T-cell (primary cell): ENCODE results near the gene GLB1L. TPM values are rescaled to one million over a fixed set of nuclear protein-coding genes. Genes with fewer than 3 reads are reported as not detected.

Experiments used
- ATAC-seq, 4 experiments: fragments of 200-7000 bp in 3 of 4; fragments of 150-1000 bp in 1 of 4; cut with Tn5 transposase; replicated peaks in 1 of 4; 1 replicate in 3 of 4; 2 replicates in 1 of 4; pipeline ENCODE4 v1.10.0; 2021; ENCODE audit warnings: moderate library complexity in 3 of 4, mild to moderate bottlenecking in 2 of 4, moderate number of reproducible peaks in 1 of 4
- CTCF ChIA-PET, 2 donors: fragments of 300-600 bp; sonication (Branson Sonifier 250); formaldehyde crosslinking; loops; one replicate each; lab custom pipeline; 2022; ENCODE audit warnings: antibody characterized with exemption in 2 of 2; lab: Charles Lee
- POLR2A ChIA-PET, 2 donors: fragments of 300-600 bp; sonication (Branson Sonifier 250); formaldehyde crosslinking; loops; one replicate each; lab custom pipeline; 2022; ENCODE audit warnings: antibody characterized with exemption in 2 of 2; lab: Charles Lee
- DNase-seq, 35 experiments: peaks; one replicate each; pipeline versions ENCODE4 v3.0.0 to v3.0.0-alpha.2; 2013 to 2023
- H3K27ac ChIP-seq: one replicate; pipeline ENCODE4 v1.5.1; 2013; ENCODE audit warnings: low read length
- H3K27me3 ChIP-seq, 2 experiments: replicated peaks in 1 of 2; 1 replicate in 1 of 2; 2 replicates in 1 of 2; pipeline versions ENCODE4 v1.6.1 to v1.7.0; 2013; ENCODE audit warnings: low read length in 1 of 2, mixed read lengths in 1 of 2; ENCODE audit not compliant: control insufficient read depth in 2 of 2, insufficient read depth in 2 of 2; ENCODE audit errors: extremely low read depth in 1 of 2
- H3K36me3 ChIP-seq, 2 donors: 1 replicate in 1 of 2; 2 replicates in 1 of 2; pipeline versions ENCODE4 v1.6.1 to v1.7.0; 2013; ENCODE audit warnings: low read length in 1 of 2; ENCODE audit not compliant: control insufficient read depth in 2 of 2, insufficient read depth in 1 of 2; ENCODE audit errors: extremely low read depth in 1 of 2
- H3K4me1 ChIP-seq, 2 experiments: 1 replicate in 1 of 2; 2 replicates in 1 of 2; pipeline versions ENCODE4 v1.6.1 to v1.7.0; 2013; ENCODE audit warnings: low read length in 2 of 2, mixed read lengths in 1 of 2; ENCODE audit not compliant: insufficient read depth in 2 of 2, control insufficient read depth in 1 of 2; ENCODE audit errors: extremely low read depth in 1 of 2
- H3K4me3 ChIP-seq, 2 donors: 1 replicate in 1 of 2; 2 replicates in 1 of 2; pipeline versions ENCODE4 v1.5.1 to v1.7.0; 2013; ENCODE audit warnings: mild to moderate bottlenecking in 2 of 2, low read length in 1 of 2, moderate library complexity in 1 of 2; ENCODE audit not compliant: control insufficient read depth in 1 of 2; ENCODE audit errors: extremely low read depth in 1 of 2
- H3K9me3 ChIP-seq: 2 replicates; pipeline ENCODE4 v1.7.0; 2013
- H3K27ac Mint-ChIP-seq, 2 donors: one replicate each; pipeline ENCODE4 v1.8.0; 2020 to 2021; ENCODE audit warnings: mild to moderate bottlenecking in 2 of 2, mixed read lengths in 2 of 2
- H3K27me3 Mint-ChIP-seq, 2 donors: one replicate each; pipeline ENCODE4 v1.8.0; 2021 to 2022; ENCODE audit warnings: mixed read lengths in 2 of 2
- H3K36me3 Mint-ChIP-seq: one replicate; pipeline ENCODE4 v1.8.0; 2021; ENCODE audit warnings: mixed read lengths
- H3K4me1 Mint-ChIP-seq, 3 donors: one replicate each; pipeline ENCODE4 v1.8.0; 2020 to 2022; ENCODE audit warnings: mixed read lengths in 3 of 3, mild to moderate bottlenecking in 1 of 3
- H3K4me3 Mint-ChIP-seq, 3 donors: one replicate each; pipeline ENCODE4 v1.8.0; 2020 to 2022; ENCODE audit warnings: mild to moderate bottlenecking in 3 of 3, mixed read lengths in 3 of 3, moderate library complexity in 3 of 3
- H3K9me3 Mint-ChIP-seq, 3 donors: one replicate each; pipeline ENCODE4 v1.8.0; 2020 to 2022; ENCODE audit warnings: mixed read lengths in 3 of 3
- WGBS: methylation state at CpG from one replicate; pipeline ENCODE4 v1.1.5; 2013; ENCODE audit warnings: missing lambda C conversion rate; ENCODE audit not compliant: insufficient coverage; 5-methylcytosine and 5-hydroxymethylcytosine counted together
- total RNA-seq, 35 experiments: library from RNA in 6 of 35; stranded (reverse) in 6 of 35; fragments of 120-200 nt in 1 of 35; gene quantifications; one replicate each; pipeline versions ENCODE4 v1.2.1 to v1.2.4 and lab custom pipeline; 2013 to 2026

The GLB1L gene
- total RNA-seq, 5 donors from 2014 or later (not counting 1 experiment from before 2014, with no cell fraction given) = 1.1 to 3.0 (median 1.8) TPM

DNA sequence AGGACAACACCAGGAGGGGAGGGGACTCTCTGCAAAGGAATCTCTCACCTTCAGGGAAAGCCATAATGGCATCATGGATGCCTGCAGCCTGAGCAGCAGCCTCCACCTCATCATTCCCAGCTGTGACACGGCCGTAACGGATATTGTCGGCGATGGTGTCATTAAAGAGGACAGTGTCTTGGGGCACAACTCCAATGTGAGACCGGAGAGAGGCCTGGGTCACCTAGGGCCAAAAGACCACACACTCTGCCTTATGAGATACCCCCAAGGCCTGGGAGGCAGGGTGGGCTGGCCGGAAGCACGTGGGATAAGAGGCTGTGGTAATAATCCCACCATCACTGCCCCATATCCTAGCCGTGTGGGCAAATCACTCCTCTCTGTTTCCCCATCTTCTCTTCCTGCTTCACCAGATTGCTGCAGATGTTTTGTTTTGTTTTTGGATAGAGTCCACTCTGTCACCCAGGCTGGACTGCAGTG is 34.3 kb downstream of the GLB1L start:
- H3K9me3 Mint-ChIP-seq = no peaks in the 10 kb centered on the region
- H3K27me3 Mint-ChIP-seq = no peaks in the 10 kb centered on the region
- no peak for ATAC-seq
- ChIA-PET CTCF (interaction anchor here (0.6 to 2.2 kb wide), 21 partner anchors 17 to 111 kb away, joined by 3 to 39 read pairs (median 5); partner anchors contain the start of genes SLC23A3 (in 2 of the 2), ANKZF1 (in 1 of the 2), CNPPD1 (in 1 of the 2) and DNAJB2 (in 1 of the 2)), POLR2A (interaction anchor here (0.6 to 1.2 kb wide), 3 partner anchors 23 to 51 kb away, joined by 3 to 12 read pairs (median 3); no protein-coding TSS in a partner anchor)
- WGBS = 100% methylated on average over 2 of the region's 9 CpGs
- Histone ChIP-seq H3K36me3 (peaks cover 0 to 29% of the 10 kb centered on the region in 2 donors), H3K4me3 (peak overlapping the region in 1 of 2 donors; percentile 2), H3K27ac (peak overlapping the region; percentile 61), H3K4me1 (peaks cover 14 to 51% of the 10 kb centered on the region in 2 experiments), H3K9me3 (no peaks in the 10 kb centered on the region), H3K27me3 (no peaks in the 10 kb centered on the region)
- H3K27ac Mint-ChIP-seq = peak overlapping the region; percentile 96 to 98
- peaks cover 7% of the 10 kb centered on the region for H3K36me3 Mint-ChIP-seq
- DNase-seq = no peak
- H3K4me1 Mint-ChIP-seq = peaks cover 44 to 49% (median 47%) of the 10 kb centered on the region in 3 donors
- peak overlapping the region; percentile 8 to 66 (median 61) for H3K4me3 Mint-ChIP-seq

DNA sequence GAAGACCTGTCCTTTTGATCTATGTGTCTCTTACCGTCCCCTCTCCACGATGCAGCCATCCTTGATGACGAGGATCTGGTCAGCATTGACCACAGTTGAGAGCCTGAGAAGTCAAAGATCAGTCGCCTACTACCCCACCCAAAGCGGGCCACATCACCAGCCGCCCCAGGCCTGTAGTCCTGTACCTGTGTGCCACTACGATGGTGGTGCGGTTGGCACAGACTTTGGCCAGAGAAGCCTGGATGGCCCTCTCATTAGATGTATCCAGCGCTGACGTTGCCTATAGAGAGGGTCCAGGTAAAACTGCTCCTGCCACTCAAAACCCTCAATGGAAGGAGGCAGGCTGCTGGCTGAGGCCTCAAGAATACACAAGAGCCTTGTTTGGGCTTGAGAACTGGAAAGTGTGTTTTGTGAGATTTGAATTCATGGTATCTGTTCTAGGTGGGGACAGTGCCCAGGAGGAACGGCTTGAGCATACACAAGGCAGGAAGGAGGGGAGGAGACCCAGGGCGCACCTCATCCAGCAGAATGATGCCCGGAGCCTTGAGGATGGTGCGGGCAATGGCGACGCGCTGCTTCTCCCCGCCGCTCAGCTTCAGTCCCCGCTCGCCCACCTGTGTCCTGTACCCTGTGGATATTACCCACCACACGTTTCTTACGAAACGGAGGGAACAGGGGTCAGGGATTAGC is 34.9 kb downstream of the GLB1L start:
- H3K4me1 ChIP-seq = peaks cover 14 to 54% of the 10 kb centered on the region in 2 experiments

DNA sequence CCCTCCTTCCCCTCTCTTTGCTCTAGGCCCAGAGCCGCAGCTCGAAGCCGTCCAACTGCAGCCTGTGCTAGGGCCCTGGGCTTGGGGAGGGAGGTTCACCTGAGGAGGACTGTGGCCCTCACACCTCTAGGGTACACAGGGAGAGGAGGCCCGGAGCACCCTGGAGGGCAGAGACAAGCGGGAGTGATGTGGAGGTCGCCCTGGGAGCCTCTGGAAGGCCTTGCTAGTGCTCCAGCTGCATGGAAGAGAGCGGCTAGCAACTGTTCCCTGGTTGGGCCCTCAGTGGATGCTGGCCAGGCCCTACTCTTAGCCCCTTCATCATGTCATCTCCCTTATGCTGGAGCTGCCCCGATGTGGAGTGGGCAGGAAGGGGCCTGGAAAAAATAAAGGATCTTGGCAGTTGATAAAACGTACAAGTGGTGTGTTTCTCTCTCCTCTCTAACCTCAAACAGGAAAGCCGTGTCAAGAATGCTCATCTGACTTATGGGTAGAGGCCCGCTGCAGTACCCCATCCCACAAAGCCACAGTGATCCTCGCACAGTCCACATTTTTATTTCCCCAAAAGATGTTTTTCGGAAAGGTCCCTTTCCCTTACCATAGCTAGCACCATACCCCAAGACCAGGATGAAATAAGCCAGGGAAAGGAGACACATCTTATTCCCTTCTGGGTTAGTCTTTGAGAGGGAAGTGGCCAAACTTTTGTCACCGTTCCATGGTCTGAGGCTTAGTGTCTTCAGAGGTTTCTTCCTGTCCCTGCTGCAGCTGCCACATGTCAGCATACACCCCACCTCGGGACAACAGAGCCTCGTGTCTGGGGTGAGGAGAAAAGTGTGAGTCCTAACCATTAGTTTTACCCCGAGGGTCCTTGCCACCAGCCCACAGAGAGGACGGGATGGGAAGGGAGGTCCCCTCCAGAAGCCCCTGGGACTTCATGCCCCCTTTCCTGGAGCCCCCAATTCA is 35.7 kb downstream of the GLB1L start:
- ChIA-PET POLR2A (interaction anchor here in 1 of 2 donors (1.1 kb wide), 1 partner anchor 28 kb away, joined by 3 read pairs; no protein-coding TSS in a partner anchor), CTCF (interaction anchor here in 1 of 2 donors (1.0 kb wide), 1 partner anchor 50 kb away, joined by 4 read pairs; no protein-coding TSS in a partner anchor)
- Histone ChIP-seq H3K36me3 (peaks cover 0 to 29% of the 10 kb centered on the region in 2 donors), H3K4me1 (peaks cover 14 to 54% of the 10 kb centered on the region in 2 experiments), H3K4me3 (no peak overlapping the region), H3K27me3 (no peaks in the 10 kb centered on the region), H3K9me3 (no peaks in the 10 kb centered on the region), H3K27ac (peak overlapping the region; percentile 49)
- no peak for DNase-seq
- Mint-ChIP-seq H3K4me1 (peaks cover 45 to 50% (median 47%) of the 10 kb centered on the region in 3 donors), H3K27ac (peak overlapping the region; percentile 72 to 99), H3K4me3 (peak overlapping the region in 2 of 3 donors; percentile 9 to 39), H3K36me3 (peaks cover 7% of the 10 kb centered on the region), H3K9me3 (no peaks in the 10 kb centered on the region), H3K27me3 (no peaks in the 10 kb centered on the region)
- WGBS = 72% methylated on average over 8 of the region's 18 CpGs
- ATAC-seq = no peak

More for the DNA sequence above, 34.9 kb downstream of the GLB1L start:
- ChIA-PET CTCF (interaction anchor here in 1 of 2 donors (1.5 to 2.2 kb wide), 2 partner anchors 34 to 51 kb away, joined by 26 to 39 read pairs; partner anchors contain the start of genes CNPPD1 and NHEJ1), POLR2A (interaction anchor here in 1 of 2 donors (0.8 kb wide), 1 partner anchor 51 kb away, joined by 3 read pairs; no protein-coding TSS in a partner anchor)
- H3K4me1 Mint-ChIP-seq = peaks cover 45 to 50% (median 47%) of the 10 kb centered on the region in 3 donors
- no peak for DNase-seq
- H3K4me3 Mint-ChIP-seq = no peak overlapping the region
- no peak for ATAC-seq
- H3K9me3 ChIP-seq = no peaks in the 10 kb centered on the region
- peaks cover 7% of the 10 kb centered on the region for H3K36me3 Mint-ChIP-seq
- H3K9me3 Mint-ChIP-seq = no peaks in the 10 kb centered on the region
- peak overlapping the region; percentile 61 for H3K27ac ChIP-seq
- H3K36me3 ChIP-seq = peaks cover 0 to 29% of the 10 kb centered on the region in 2 donors
- H3K27me3 Mint-ChIP-seq = no peaks in the 10 kb centered on the region
- no peaks in the 10 kb centered on the region for H3K27me3 ChIP-seq
- H3K27ac Mint-ChIP-seq = peak overlapping the region; percentile 85 to 99
- WGBS = 93% methylated on average over 18 of the region's 24 CpGs
- H3K4me3 ChIP-seq = no peak overlapping the region

DNA sequence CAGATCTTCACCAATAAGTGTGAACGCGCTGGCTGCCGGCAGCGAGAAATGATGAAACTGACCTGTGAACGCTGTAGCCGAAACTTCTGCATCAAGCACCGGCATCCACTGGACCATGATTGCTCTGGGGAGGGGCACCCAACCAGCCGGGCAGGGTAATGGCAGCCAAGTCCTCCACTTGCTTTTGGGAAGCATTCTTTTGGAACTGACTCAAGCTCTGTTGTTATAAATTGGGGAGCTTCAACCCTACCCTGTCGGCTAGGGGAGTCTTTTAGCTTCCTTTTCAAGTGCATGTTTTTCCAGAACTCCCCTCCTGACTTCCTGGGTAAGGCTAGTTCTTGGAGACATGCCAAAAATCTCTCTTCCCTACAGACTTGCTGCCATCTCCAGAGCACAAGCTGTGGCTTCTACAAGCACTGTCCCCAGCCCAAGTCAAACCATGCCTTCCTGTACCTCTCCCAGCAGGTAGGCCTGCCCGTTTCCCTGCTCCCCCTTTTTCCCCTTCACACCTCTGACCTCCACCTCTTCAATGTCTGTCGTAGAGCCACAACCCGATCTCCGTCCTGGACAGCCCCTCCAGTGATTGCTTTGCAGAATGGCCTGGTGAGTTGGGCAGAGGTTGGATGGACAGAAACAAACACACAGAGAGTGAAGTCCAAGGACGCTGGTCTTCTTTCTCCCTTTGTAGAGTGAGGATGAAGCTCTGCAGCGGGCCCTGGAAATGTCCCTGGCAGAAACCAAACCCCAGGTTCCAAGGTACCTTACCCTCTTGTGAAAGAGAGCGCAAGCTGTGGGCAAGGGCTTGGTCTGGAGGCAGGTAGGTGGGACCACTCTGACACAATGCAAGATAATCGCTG is 37.1 kb downstream of the GLB1L start:
- no peaks in the 10 kb centered on the region for H3K27me3 Mint-ChIP-seq
- peak overlapping the region; percentile 72 to 99 for H3K27ac Mint-ChIP-seq
- ATAC-seq = no peak
- Histone ChIP-seq H3K27me3 (no peaks in the 10 kb centered on the region), H3K4me3 (no peak overlapping the region), H3K4me1 (peaks cover 14 to 54% of the 10 kb centered on the region in 2 experiments), H3K9me3 (no peaks in the 10 kb centered on the region), H3K36me3 (peaks cover 0 to 27% of the 10 kb centered on the region in 2 donors), H3K27ac (peak overlapping the region; percentile 15)
- WGBS = 92% methylated on average over 5 of the region's 17 CpGs
- CTCF ChIA-PET = interaction anchor here (0.5 to 1.1 kb wide), 4 partner anchors 32 to 89 kb away, joined by 3 to 4 read pairs (median 3); partner anchors contain the start of gene CNPPD1 (in 1 of the 2)
- H3K4me1 Mint-ChIP-seq = peaks cover 45 to 50% (median 47%) of the 10 kb centered on the region in 3 donors
- peaks cover 4% of the 10 kb centered on the region for H3K36me3 Mint-ChIP-seq
- H3K9me3 Mint-ChIP-seq = no peaks in the 10 kb centered on the region
- H3K4me3 Mint-ChIP-seq = peak overlapping the region; percentile 84 to 90 (median 86)
- DNase-seq = no peak
- POLR2A ChIA-PET = interaction anchor here in 1 of 2 donors (0.5 to 0.6 kb wide), 2 partner anchors 49 to 312 kb away, joined by 3 read pairs; no protein-coding TSS in a partner anchor

DNA sequence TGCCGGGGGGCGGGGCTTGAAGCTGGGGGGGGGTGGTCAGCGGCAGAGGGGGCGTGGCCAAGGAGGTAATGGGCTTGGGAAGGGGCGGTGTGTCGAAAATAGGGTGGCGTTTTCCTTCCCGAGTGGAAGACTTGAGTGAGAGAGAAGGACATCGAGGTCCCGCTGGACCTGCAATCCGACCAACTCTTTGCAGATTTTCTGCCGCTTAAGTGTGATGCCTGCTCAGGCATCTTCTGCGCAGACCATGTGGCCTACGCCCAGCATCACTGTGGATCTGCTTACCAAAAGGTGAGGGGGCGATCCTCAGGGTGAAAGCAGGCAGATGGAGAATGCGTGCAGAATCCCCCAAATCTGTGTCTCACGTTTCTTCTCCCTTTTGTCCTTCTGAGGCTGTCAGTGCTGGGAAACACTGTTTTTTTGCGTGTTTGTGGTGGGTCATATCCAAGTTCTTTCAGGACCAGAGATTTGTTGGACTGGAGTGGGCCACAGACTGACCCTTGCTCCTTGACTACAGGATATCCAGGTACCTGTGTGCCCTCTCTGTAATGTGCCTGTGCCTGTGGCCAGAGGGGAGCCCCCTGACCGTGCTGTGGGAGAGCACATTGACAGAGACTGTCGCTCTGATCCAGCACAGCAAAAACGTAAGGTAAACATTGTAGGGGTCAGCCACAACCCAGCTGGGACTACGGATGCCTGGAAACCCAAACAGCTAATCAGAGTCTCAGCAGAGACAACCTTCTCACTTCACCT is 37.9 kb downstream of the GLB1L start:
- peaks cover 4% of the 10 kb centered on the region for H3K36me3 Mint-ChIP-seq
- H3K36me3 ChIP-seq = peaks cover 0 to 27% of the 10 kb centered on the region in 2 donors
- no peaks in the 10 kb centered on the region for H3K27me3 ChIP-seq
- peaks cover 14 to 54% of the 10 kb centered on the region in 2 experiments for H3K4me1 ChIP-seq
- 35% methylated on average over 17 of the region's 22 CpGs for WGBS
- H3K4me3 Mint-ChIP-seq = peak overlapping the region; percentile 84 to 90 (median 86)
- CTCF ChIA-PET = interaction anchor here in 1 of 2 donors (0.6 to 1.9 kb wide), 7 partner anchors 31 to 980 kb away, joined by 3 to 11 read pairs (median 6); partner anchors contain the start of gene CNPPD1
- peak overlapping the region; percentile 82 for H3K27ac ChIP-seq
- H3K9me3 Mint-ChIP-seq = no peaks in the 10 kb centered on the region
- ATAC-seq (no peak), DNase-seq (peak in 1 of 35 experiments; percentile 11)
- H3K9me3 ChIP-seq = no peaks in the 10 kb centered on the region
- H3K27me3 Mint-ChIP-seq = no peaks in the 10 kb centered on the region
- POLR2A ChIA-PET = interaction anchor here (0.6 to 1.1 kb wide), 4 partner anchors 31 to 48 kb away, joined by 3 to 9 read pairs (median 3); partner anchors contain the start of genes CNPPD1 (in 1 of the 2) and GLB1L (in 1 of the 2)
- peaks cover 45 to 50% (median 47%) of the 10 kb centered on the region in 3 donors for H3K4me1 Mint-ChIP-seq
- peak overlapping the region; percentile 72 to 99 for H3K27ac Mint-ChIP-seq
- peak overlapping the region; percentile 60 to 80 for H3K4me3 ChIP-seq
